Epithelial cell of prostate (primary cell): ENCODE measurements around the gene MYT1.
A peak's percentile ranks its signal among the peaks of the same experiment; 100 is the strongest.
"Not testable (repeated sequence)": the region's sequence is repeated elsewhere in the genome, so short reads cannot be mapped to it uniquely, and the experiment has no call there.

Source experiments
- DNase-seq: peaks from one replicate; pipeline ENCODE4 v3.0.0-alpha.2; 2011; ENCODE audit warnings: low read depth, low spot score
- H3K27ac ChIP-seq: fragments of 450-650 bp; 2 replicates; pipeline ENCODE4 v1.5.1; 2017; ENCODE audit warnings: mild to moderate bottlenecking

The MYT1 gene

DNA sequence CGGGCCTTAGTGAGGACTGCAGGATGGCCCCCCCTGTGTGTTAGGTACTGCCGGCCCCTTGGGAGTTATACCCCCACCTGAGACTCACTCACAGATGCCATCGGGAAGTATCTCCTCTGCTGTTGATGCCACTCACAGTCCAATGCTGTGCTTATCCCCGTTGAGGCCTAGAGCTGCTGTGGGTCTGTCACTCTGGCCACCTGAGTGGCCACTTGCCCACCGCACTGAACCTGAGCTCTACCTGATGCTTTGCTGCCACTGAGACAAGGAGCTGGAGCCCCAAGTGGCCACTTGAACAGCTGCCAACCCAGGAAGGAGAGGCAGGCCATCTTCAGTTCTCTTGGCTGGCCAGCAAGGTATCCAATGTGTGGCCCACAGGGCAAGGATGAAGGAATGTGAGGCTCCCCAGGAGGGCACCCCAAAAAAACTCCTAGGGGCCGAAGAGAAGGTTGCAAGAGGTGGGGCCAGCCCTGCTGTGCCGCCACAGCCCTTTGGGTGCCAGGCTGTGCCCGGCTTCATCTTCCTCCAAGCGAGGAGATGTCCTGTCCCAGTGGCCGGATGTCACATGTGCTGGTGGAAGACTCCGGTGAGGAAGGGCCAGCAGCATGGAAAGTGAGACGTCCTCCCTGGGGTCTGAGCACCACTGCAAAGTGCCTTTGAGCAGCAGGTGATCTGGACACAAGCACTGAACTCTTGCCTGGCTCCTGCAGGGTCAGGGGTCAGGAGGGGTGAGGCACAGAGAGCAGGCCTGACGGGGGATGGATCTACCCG is 61.8 kb downstream of the MYT1 start:
- no peak overlapping the region for H3K27ac ChIP-seq
- DNase-seq = no peak

DNA sequence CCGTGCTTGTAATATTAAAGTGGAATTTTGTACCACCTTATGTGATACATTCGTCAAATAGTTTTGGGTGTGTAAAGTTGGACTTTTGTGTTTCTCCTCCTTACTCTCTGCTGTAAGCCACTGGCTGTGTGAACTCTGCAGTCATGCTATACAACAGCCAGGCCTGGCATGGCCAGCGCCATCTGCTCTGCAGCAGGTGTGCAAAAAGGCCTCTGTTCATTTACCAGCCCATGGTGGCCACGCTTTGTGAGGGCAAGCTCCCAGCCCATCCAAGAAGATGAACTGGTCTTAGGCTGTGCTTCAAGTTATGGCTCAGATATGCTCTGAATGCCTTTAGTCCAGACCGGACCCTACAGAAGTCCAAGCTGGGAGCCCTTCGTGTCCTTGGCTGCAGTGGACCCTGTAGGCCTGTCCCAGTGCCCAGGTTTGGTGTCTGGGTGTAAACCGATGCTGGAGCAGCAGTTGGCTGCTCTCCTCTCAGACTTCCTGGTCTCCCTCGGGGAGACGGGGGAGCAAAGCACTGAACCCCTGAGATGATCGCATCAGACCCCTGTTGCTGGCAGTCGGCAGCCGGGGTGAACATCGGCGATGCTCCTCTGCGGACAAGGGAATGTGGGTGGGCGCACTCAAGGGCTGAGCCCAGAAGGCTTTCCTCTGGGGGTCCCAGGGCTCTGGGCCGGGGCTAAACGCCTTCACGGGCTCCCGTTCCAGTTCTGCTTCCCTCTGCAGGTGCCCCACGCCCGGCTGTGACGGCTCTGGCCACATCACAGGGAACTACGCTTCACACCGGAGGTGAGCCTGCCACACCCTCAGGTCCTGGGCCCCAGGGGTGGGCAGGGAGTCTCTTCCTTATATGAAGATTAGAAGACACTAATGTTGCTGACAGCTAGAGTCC is 62.7 kb downstream of the MYT1 start:
- no peak overlapping the region for H3K27ac ChIP-seq
- DNase-seq = no peak

DNA sequence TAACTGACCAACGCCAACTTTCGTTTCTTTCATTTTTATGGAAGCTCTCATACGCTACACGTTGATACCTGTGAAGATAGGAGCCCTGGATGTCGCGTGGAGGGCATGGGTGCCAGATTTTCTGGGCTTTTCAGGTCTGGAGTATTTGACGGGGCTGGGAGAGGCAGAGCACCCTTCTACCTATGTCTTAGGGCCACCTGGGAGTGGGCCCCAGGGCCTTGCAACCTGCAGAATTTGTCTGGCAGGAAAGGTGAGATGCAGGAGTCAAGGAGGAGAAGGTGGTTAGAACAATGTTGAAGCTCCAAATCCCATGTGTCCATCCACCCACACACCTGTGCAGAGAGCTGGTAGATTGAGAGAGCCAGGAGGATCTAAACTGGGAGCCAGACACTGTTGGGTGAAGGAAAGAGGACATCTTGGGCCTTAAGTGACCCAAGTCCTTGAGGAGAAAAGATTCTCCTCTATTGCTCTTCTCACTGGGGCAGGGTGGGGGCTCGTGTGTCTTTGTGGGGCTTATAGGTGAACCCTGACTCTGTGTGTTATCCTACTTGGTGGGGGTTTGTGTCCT is 63.9 kb downstream of the MYT1 start:
- DNase-seq = no peak
- H3K27ac ChIP-seq = no peak overlapping the region

DNA sequence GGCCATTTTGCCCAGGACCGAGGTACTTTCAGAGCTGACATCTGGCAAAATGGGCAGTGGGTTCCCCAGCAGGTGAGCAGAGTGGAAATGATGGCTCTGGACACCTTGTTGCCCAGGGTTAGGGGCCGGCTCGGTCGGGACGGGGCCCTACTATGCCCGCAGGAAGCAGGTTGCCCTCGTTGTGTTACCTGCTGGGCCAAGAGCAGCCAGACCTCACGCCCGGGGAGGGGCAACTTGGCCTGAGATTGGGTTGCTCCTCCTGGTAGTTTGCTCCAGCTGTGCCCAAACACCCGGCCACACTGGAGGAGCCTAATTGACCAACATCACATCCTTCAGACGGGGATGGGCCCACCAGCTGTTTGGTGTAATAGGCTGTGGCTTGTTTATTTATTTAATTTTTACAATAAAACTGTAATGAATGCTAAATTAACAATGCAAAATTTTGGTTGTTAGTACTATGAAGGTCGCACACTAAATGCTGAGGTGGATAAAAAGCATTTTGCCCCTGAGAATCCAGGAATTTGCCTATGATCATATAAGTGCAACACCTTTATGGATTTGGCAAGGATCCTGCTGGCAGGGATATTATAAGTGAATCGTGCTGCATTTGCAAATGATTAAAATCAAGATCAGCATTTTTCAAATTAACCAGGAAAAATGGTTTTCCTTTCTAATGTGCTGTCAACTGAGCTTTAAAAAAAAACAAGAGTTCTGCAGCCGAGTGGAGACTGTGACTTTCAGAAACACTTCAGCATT is 64.7 kb downstream of the MYT1 start:
- no peak for DNase-seq
- H3K27ac ChIP-seq = no peak overlapping the region

DNA sequence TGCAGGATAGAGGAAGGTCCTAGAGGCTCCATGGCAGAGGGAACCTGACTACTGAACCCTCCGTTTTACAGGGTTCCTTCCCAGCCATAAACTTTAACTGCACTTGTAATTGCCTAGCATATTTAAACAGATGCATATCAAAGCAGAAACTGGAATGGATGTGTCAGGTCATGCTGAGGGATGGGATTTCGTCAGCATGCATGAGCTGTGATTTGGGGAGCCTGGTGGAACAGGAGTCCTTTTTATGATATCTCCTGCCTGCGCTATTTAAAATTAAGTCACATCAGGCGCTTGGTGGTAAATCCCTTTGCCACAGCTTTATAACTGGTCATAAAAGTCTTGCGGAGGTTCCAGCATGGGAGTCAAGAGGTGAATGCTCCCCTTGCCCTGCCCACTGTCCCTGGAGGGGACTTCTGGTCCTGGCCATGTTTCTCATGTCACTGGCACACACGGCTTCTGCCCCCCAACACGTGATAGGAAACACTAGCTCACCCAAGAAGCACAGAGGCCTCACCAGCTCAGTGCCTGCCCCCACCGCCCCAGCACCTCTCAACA is 65.3 kb downstream of the MYT1 start:
- no peak overlapping the region for H3K27ac ChIP-seq
- DNase-seq = peak; percentile 58

DNA sequence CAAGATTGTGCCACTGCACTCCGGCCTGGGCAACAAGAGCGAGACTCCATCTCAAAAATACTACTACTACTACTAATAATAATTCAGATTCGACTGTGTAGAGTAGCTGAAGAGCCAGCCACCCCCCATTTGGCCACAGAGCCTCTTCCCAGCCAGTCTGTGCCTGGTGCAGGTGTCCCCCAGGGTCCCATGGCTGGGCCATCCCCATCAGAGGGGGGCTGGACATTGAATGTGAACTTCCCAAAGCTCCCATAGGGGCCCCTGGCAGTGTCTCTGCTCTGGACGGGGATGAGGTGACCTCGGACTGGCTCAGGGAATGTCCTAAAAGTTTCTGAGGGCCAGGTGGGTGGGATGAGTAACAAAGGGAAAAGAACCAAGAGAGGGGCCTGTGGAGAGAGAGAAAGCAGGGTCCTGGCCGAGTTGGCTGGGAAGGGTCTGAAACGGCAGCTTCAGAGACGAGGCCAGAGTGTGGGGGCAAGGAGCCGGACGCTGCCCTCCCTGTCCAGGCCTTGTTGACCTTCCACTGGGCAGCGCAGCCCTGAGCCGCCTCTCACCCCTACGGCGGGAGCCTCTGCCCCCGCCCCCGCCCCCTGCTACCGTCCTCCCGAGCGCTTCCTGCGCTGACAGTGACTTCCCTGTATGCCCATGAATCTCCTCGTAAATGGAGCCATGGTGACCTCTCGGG is 66.4 kb downstream of the MYT1 start:
- DNase-seq = no peak
- no peak overlapping the region for H3K27ac ChIP-seq

DNA sequence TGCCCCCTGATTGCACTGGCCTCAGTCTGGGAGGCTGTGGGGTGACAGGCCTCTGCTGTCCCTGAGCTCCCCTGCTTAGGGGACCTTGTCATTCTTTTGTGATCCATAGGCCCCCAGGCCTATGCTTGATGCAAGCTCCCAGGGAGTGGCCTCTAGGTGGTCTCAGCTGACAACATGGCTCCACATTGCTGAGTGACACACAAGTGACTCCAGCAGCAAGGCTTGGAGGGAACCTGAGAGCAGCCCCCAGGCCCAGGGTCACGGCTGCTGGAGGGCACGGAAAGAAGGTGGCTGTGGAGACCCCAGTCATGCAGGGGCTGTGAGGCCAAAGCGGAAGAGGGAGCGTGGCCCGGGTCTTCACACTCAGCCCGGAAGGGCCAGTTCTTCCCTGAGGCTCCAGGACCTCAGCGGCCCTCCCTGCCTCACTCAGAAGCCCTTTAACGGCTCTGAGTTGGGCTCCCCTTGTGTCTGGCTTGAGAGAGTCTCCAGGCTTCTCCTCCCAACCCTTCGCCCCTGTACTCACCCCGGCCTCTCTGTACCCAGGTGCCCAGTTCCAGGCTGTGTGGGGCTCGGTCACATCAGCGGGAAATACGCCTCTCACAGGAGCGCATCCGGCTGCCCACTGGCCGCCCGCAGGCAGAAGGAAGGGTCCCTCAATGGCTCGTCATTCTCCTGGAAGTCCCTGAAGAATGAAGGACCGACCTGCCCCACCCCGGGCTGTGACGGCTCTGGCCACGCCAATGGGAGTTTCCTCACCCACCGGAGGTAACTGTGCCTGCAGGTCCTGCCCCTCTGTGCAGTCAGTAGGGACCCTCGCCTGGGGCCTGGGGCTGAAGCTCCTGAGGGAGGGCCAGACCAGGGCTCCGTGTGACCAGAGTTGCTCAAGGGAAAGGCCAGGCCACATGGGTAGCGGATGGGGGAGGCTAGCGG is 67.6 kb downstream of the MYT1 start:
- DNase-seq = no peak
- no peak overlapping the region for H3K27ac ChIP-seq

DNA sequence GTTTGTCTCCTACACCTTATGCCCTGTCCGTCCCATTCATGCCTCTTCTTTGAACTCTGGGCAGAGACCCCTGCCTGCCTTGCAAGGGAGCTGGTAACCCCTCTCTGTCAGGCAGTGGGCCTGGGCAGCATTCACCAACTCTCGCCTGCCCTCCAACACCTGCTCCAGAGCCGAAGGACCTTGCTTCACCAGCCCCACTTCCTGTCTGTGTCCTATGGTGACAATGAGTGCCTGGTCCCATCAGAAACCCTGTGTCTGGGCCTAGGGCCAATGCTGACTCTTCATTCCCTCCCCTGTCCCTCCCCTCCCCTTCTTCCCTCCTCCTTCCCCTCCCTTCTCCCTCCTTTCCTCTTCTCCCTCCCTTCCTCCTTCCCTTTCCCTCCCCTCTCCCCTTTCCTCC is 68.5 kb downstream of the MYT1 start:
- H3K27ac ChIP-seq = no peak overlapping the region
- no peak for DNase-seq

DNA sequence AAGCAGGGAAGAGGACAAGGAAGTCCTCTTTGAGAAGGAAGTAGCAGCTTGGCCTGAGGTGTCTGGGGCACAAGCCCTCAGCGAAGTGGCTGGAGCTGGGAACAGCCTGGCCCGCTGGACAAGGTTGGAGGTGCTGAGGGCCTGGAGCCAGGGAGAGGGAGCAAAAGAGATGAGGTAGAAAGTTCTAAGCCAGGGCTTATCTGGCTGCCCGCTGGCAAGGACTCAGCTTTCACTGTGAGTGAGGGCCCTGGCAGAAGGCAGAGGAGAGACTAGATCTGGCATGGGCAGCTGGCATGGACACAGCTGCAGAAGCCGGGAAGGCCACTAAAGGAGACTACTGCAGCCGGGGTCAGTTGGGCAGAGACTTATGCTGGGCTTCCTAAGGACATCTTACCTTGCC is 69.5 kb downstream of the MYT1 start:
- no peak overlapping the region for H3K27ac ChIP-seq
- DNase-seq = no peak

DNA sequence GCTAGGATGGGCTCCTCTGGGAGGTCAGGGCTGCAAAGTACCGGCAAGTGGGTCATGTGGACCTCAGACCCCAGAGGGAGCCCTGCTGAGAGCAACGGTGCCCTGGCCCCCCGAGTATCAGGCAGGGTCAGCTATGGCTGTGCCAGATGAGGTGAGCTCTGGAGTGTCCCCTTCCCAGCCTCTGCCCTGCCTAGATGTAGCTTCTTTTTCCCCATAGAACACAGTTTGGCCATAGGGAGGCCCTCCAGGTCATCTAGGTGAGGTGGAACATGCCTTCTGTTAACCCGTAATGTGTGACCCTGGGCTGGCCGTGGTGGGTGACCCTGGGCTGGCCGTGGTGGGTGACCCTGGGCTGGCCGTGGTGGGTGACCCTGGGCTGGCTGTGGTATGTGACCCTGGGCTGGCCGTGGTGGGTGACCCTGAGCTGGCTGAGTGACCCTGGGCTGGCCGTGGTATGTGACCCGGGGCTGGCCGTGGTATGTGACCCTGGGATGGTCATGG is 70.1 kb downstream of the MYT1 start:
- H3K27ac ChIP-seq = no peak overlapping the region

DNA sequence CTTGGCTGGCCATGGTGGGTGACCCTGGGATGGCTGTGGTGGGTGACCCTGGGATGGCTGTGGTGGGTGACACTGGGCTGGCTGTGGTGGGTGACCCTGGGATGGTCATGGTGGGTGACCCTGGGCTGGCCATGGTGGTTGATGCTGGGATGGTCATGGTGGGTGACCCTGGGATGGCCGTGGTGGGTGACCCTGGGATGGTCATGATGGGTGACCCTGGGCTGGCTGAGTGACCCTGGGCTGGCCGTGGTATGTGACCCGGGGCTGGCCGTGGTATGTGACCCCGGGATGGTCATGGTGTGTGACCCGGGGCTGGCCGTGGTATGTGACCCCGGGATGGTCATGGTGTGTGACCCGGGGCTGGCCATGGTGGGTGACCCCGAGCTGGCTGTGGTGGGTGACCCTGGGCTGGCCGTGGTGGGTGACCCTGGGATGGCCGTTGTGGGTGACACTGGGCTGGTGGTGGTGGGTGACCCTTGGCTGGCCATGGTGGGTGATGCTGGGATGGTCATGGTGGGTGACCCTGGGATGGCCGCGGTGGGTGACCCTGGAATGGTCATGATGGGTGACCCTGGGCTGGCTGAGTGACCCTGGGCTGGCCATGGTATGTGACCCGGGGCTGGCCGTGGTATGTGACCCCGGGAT is 70.8 kb downstream of the MYT1 start:
- not testable (repeated sequence) for DNase-seq

More for the DNA sequence above, 70.1 kb downstream of the MYT1 start:
- no peak for DNase-seq

DNA sequence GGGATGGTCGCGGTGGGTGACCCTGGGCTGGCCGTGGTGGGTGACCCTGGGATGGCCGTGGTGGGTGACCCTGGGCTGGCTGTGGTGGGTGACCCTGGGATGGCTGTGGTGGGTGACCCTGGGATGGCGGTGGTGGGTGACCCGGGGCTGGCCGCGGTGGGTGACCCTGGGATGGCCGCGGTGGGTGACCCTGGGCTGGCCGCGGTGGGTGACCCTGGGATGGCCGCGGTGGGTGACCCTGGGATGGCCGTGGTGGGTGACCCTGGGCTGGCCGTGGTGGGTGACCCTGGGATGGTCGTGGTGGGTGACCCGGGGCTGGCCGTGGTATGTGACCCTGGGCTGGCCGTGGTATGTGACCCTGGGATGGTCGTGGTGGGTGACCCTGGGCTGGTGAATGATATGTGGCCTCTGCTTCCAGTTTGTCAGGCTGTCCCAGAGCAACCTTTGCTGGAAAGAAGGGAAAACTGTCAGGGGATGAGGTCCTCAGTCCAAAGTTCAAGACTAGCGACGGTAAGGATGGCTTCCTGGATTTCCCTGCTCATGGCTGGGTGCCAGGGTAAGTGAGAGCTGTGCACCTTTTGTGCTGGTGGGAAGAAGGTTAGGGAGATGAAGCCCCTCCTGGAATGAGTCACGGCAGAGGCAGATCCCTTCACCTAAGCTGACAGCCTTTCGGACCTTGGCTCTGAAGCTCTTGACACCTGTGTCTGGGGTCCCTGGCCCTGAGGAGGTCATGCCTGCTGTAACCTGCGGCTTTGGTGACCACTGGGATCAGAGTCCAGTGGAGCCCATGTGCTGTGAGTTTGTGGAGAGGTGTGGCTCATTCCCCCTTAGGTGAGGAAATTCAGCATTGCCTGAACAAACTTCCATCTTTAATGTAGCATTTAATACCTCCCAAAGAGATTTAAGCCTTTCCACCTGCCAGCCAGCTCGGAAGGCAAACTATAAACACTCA is 72.2 kb downstream of the MYT1 start:
- no peak for DNase-seq
- H3K27ac ChIP-seq = no peak overlapping the region

More for the DNA sequence above, 70.8 kb downstream of the MYT1 start:
- not testable (repeated sequence) for H3K27ac ChIP-seq

DNA sequence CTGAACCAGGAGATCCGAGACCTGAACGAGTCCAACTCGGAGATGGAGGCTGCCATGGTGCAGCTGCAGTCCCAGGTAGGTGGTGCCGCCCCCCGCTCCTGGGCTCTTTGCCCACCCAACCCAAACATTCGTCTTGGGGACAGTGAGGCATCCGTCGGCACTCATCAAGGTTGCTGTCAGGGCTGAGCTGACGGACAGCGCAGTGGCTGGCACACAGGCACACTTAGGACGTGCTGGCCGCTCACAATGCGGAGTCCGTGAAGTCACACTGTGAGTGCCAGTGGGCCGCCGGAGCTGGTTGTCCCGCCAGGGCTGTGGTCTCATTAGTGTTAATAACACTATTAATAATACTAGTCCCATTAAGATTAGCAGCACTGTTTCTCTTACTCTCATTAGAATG is 73.1 kb downstream of the MYT1 start:
- H3K27ac ChIP-seq = no peak overlapping the region
- DNase-seq = no peak

DNA sequence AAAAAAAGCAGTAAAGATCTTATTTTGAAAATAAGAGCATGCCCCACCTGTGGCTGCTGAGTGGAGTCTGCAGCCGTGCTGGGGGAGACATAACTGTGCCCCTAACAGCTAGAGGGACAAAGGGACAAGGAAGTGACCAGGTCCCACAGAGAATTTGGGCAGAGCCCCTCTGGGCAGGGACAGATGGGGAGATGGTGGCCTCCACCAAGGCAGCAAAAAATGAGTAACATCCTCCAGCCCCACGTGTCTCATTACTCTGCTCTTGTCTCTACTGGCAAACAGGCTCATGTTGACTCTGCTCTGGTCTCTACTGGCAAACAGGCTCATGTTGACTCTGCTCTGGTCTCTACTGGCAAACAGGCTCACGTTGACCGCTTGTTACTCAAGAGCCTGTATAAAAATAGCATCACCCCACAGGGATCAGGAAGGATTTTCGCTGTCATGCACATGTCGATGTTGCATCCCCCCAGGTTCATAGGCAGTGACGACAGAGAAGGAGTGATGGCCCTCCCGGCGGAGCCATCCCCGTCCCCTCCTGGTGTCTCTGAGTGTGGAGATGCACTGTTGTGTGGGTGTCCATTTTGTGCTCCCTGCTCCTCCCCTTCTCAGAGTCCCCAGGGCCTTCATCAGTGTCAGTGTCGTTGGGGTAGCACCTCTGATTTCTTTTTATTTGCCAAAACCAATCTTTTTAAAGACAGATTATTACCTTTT is 74.0 kb downstream of the MYT1 start:
- no peak for DNase-seq
- no peak overlapping the region for H3K27ac ChIP-seq

DNA sequence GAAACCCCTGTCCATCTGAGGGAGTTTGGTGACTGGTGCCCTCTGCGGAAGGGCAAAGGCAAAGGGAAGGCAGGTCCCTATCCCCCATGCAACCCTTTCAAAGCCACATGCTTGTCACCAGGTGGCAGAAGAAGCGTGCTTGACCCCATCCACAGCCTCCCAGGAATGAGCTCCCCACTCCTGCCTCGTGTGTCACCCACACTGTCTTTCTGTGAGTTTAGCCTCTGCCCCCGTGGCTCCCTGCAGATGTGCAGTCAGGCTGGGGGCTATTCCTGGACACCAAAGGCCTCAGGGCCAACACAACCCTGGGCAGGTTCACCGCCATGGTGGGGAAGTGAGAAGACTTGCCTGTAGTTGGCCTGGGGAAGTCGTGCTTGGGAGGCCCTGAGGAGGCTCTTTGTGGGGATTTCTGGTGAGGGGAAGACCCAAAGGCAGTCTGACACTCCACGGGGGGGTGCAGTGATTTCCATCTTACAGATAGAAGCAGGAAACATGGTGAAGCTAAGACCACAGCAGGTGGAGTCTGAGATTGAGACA is 74.7 kb downstream of the MYT1 start:
- H3K27ac ChIP-seq = no peak overlapping the region
- no peak for DNase-seq
